ENCODE results near the gene CDHR2.

Gene CDHR2

GRCh38 chr5:176552332-176552869, 3.3 kb downstream of the CDHR2 start:
- Histone ChIP-seq H3K27ac (replicated peaks) (no peak overlapping the region), H3K4me3 (replicated peaks; ENCODE audit: insufficient read depth, low read length) (no peak overlapping the region), H3K27me3 (ENCODE audit: insufficient read depth, poor library complexity, severe bottlenecking) (no peaks in the 10 kb centered on the region)
- TF ChIP-seq CTCF (IDR thresholded peaks at IDR 0.05; ENCODE audit: insufficient read depth, low read length) (no peak), POLR2AphosphoS5 (IDR thresholded peaks at IDR 0.05; ENCODE audit: low read depth) (no peak), REST (IDR thresholded peaks at IDR 0.05; ENCODE audit: insufficient replicate concordance, low read depth) (no peak), SPI1 (IDR thresholded peaks at IDR 0.05; ENCODE audit: borderline replicate concordance, low read depth) (no peak), GABPA (IDR thresholded peaks at IDR 0.05; ENCODE audit: low read depth) (no peak)
- no peak for DNase-seq (ENCODE audit: low read depth in 1 of 2, low spot score in 1 of 2)

- no peak for DNase-seq (ENCODE audit: low read depth in 1 of 2, low spot score in 1 of 2)
- TF ChIP-seq CTCF (IDR thresholded peaks at IDR 0.05; ENCODE audit: insufficient read depth, low read length) (no peak), POLR2AphosphoS5 (IDR thresholded peaks at IDR 0.05; ENCODE audit: low read depth) (no peak), SPI1 (IDR thresholded peaks at IDR 0.05; ENCODE audit: borderline replicate concordance, low read depth) (no peak), REST (IDR thresholded peaks at IDR 0.05; ENCODE audit: insufficient replicate concordance, low read depth) (no peak), GABPA (IDR thresholded peaks at IDR 0.05; ENCODE audit: low read depth) (no peak)
Observed at GRCh38 chr5:176553260-176554085, 4.3 kb downstream of the CDHR2 start.

GRCh38 chr5:176557846-176558245, 8.7 kb downstream of the CDHR2 start:
- no peak for TF ChIP-seq GABPA (IDR thresholded peaks at IDR 0.05; ENCODE audit: low read depth)
- TF ChIP-seq REST (IDR thresholded peaks at IDR 0.05; ENCODE audit: insufficient replicate concordance, low read depth) = no peak
- no peak for TF ChIP-seq CTCF (IDR thresholded peaks at IDR 0.05; ENCODE audit: insufficient read depth, low read length)
- TF ChIP-seq SPI1 (IDR thresholded peaks at IDR 0.05; ENCODE audit: borderline replicate concordance, low read depth) = no peak
- no peak for TF ChIP-seq POLR2AphosphoS5 (IDR thresholded peaks at IDR 0.05; ENCODE audit: low read depth)
- DNase-seq (ENCODE audit: low read depth in 1 of 2, low spot score in 1 of 2) = no peak
- no peak overlapping the region for H3K4me3 ChIP-seq (replicated peaks; ENCODE audit: insufficient read depth, low read length)
- no peaks in the 10 kb centered on the region for H3K27me3 ChIP-seq (ENCODE audit: insufficient read depth, poor library complexity, severe bottlenecking)
- no peak overlapping the region for H3K27ac ChIP-seq (replicated peaks)

More at GRCh38 chr5:176553260-176554085, 4.3 kb downstream of the CDHR2 start:
- H3K27ac ChIP-seq (replicated peaks) = no peak overlapping the region
- H3K4me3 ChIP-seq (replicated peaks; ENCODE audit: insufficient read depth, low read length) = no peak overlapping the region
- H3K27me3 ChIP-seq (ENCODE audit: insufficient read depth, poor library complexity, severe bottlenecking) = no peaks in the 10 kb centered on the region
